ENCODE data around the gene ARHGAP15. TPM values are rescaled to one million over a fixed set of nuclear protein-coding genes. Genes with fewer than 3 reads are reported as not detected.

The ARHGAP15 gene
- polyA plus RNA-seq, 2 of the 4 experiments (the other 2 are of a cell fraction): 0.34 TPM; not detected in 1

DNA sequence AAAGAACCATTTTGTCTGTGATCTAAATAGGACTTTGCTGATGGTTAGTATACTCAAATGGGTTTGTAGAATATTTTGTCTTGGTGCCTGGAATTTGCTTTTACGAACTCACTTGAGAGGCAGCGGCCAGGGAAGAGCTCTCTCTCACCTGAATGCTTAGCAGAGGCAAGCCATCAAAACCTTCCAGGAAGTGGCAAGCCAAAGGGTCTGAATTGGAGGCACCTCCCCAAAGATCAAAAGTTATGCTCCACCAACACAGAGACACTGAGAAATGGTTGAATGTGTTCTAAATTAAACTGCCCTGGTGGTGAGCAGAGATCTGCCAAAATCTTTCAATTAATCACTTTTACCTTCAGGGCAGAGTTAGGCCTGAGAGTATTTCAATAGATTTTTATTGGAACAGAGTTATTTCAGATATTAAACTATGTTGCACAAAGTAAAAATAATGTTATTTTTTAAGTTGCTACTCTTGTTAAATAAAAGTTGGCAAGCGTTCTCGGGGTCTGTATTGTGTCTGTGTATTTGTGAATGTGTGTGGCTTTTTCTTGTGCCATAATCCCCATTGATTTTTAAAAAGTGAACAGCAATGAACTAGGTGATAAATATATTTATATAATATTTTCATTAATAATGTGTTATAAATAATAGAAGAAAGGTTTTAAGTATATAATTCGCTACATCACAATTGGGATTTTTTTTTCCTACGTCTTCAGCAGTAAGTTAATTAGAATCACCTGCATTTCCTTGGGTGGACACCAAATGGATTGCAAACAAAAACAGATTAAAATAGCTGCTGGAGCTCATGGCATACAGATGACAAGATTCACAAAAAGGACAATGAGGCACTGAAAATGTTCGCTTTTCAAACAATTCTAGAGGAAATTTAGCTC lies 416.1 kb downstream of the ARHGAP15 start:
- ChIA-PET POLR2A (no interaction called here), CTCF (no interaction called here)
- ATAC-seq: no peak
- Histone ChIP-seq H3K9me3 (no peaks in the 10 kb centered on the region), H3K4me1 (no peaks in the 10 kb centered on the region), H3K4me2 (no peak overlapping the region), H3K4me3 (no peak overlapping the region), H3K27ac (no peak overlapping the region)
- TF ChIP-seq, protein P1, sequence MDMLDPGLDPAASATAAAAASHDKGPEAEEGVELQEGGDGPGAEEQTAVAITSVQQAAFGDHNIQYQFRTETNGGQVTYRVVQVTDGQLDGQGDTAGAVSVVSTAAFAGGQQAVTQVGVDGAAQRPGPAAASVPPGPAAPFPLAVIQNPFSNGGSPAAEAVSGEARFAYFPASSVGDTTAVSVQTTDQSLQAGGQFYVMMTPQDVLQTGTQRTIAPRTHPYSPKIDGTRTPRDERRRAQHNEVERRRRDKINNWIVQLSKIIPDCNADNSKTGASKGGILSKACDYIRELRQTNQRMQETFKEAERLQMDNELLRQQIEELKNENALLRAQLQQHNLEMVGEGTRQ (IDR thresholded peaks at IDR 0.05): no peak
- TF ChIP-seq, protein P2, sequence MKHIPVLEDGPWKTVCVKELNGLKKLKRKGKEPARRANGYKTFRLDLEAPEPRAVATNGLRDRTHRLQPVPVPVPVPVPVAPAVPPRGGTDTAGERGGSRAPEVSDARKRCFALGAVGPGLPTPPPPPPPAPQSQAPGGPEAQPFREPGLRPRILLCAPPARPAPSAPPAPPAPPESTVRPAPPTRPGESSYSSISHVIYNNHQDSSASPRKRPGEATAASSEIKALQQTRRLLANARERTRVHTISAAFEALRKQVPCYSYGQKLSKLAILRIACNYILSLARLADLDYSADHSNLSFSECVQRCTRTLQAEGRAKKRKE (CRISPR knock-in tag; IDR thresholded peaks at IDR 0.05; ENCODE audit: low read depth): no peak
- no peak for TF ChIP-seq ZFP36 (IDR thresholded peaks at IDR 0.05; ENCODE audit: borderline replicate concordance, partially characterized antibody)
- TF ChIP-seq NFE2L2 (conservative IDR thresholded peaks at IDR 0.05; ENCODE audit: low read length): no peak
- TF ChIP-seq KDM1A (IDR thresholded peaks at IDR 0.05; ENCODE audit: low read depth): no peak
- no peak for TF ChIP-seq KDM5A (IDR thresholded peaks at IDR 0.05)
- TF ChIP-seq RAD21 (conservative IDR thresholded peaks at IDR 0.05 in 1 of 2, IDR thresholded peaks at IDR 0.05 in 1 of 2): no peak
- WGBS (ENCODE audit: missing lambda C conversion rate): 62% methylated on average over 7 of the region's 7 CpGs
- DNase-seq (ENCODE audit: low read depth in 1 of 2, low spot score in 1 of 2): no peak
- FAIRE-seq: no peak

DNA sequence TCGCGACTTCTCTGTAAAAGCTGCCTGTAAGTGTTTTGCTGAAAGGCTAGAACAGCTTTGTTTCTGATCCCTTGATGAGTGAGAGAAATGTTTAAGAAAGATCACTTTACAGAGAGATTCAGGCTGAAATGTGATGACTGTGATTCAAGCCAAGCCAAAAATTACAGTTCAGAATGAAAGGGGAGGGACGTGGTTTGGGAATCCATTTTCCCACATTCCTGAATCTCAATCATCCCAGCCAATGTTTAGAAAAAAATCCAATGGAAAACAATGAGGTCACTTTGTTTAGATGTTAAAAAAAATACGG lies 416.7 kb downstream of the ARHGAP15 start:
- Histone ChIP-seq H3K4me2 (no peak overlapping the region), H3K27ac (no peak overlapping the region), H3K4me3 (no peak overlapping the region), H3K9me3 (no peaks in the 10 kb centered on the region), H3K4me1 (no peaks in the 10 kb centered on the region)
- DNase-seq (ENCODE audit: low read depth in 1 of 2, low spot score in 1 of 2) (no peak), FAIRE-seq (no peak), ATAC-seq (no peak)
- POLR2A ChIA-PET: no interaction called here
- CTCF ChIA-PET: no interaction called here
- TF ChIP-seq CEBPB (IDR thresholded peaks at IDR 0.05) (no peak), HOXA7 (CRISPR knock-in tag; IDR thresholded peaks at IDR 0.05) (no peak), FOSB (CRISPR knock-in tag; IDR thresholded peaks at IDR 0.05) (no peak), CBX8 (IDR thresholded peaks at IDR 0.05) (no peak), TFCP2L1 (CRISPR knock-in tag; IDR thresholded peaks at IDR 0.05) (no peak), MAZ (IDR thresholded peaks at IDR 0.05; ENCODE audit: borderline replicate concordance, low read depth, low read length) (no peak), FOXS1 (CRISPR knock-in tag; IDR thresholded peaks at IDR 0.05) (no peak), RARB (CRISPR knock-in tag; IDR thresholded peaks at IDR 0.05) (no peak)
- 56% methylated on average over 4 of the region's 4 CpGs for WGBS (ENCODE audit: missing lambda C conversion rate)

DNA sequence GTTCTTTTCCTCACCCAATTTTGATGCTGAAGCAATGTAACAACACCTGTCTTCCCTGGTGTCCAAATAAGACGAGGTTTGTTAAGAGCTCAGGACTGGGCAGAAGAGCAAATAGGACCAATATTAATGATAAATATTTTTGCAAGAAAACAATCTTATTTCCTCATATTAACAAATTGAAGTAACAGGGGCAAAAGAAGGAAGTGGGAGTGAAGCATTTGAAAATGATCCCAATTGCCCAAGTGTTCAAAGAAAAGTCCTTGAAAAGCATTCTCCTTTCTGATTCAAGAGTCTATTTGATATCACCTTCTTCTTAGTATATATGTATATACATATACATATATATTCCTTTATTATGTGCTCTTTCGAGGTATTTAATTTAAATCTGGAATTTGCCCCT lies 418.8 kb downstream of the ARHGAP15 start:
- 3% methylated on average over 2 of the region's 2 CpGs for WGBS (ENCODE audit: missing lambda C conversion rate)
- Histone ChIP-seq H3K4me3 (no peak overlapping the region), H3K27ac (no peak overlapping the region), H3K4me2 (no peak overlapping the region), H3K9me3 (no peaks in the 10 kb centered on the region), H3K4me1 (no peaks in the 10 kb centered on the region)
- CTCF ChIA-PET: no interaction called here
- no peak for DNase-seq (ENCODE audit: low read depth in 1 of 2, low spot score in 1 of 2)
- POLR2A ChIA-PET: no interaction called here
- TF ChIP-seq CBX8 (IDR thresholded peaks at IDR 0.05): no peak
- no peak for TF ChIP-seq ZC3H11A (IDR thresholded peaks at IDR 0.05)
- no peak for TF ChIP-seq RFX5 (IDR thresholded peaks at IDR 0.05)
- no peak for TF ChIP-seq CBX2 (IDR thresholded peaks at IDR 0.05; ENCODE audit: borderline replicate concordance, low read depth)
- TF ChIP-seq GATA3 (IDR thresholded peaks at IDR 0.05; ENCODE audit: borderline replicate concordance): no peak
- TF ChIP-seq JUN (IDR thresholded peaks at IDR 0.05): no peak
- TF ChIP-seq, protein P3, sequence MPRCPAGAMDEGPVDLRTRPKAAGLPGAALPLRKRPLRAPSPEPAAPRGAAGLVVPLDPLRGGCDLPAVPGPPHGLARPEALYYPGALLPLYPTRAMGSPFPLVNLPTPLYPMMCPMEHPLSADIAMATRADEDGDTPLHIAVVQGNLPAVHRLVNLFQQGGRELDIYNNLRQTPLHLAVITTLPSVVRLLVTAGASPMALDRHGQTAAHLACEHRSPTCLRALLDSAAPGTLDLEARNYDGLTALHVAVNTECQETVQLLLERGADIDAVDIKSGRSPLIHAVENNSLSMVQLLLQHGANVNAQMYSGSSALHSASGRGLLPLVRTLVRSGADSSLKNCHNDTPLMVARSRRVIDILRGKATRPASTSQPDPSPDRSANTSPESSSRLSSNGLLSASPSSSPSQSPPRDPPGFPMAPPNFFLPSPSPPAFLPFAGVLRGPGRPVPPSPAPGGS (IDR thresholded peaks at IDR 0.05): no peak
- ATAC-seq: no peak
- FAIRE-seq: no peak

Data from A549 (cell line).